Brain microvascular endothelial cell (primary cell): ENCODE measurements around the gene TRIM67.

Experiments
- DNase-seq: peaks from one replicate; pipeline ENCODE4 v3.0.0-alpha.2; 2020
- H3K27ac ChIP-seq: fragments of 250-450 bp; sonication (Bioruptor Pico); 2 replicates; pipeline ENCODE4 v1.5.1; 2020; ENCODE audit warnings: mild to moderate bottlenecking, moderate library complexity
- H3K27me3 ChIP-seq: fragments of 250-450 bp; sonication (Bioruptor Pico); replicated peaks from 2 replicates; pipeline ENCODE4 v1.5.1; 2020; ENCODE audit warnings: mild to moderate bottlenecking
- H3K36me3 ChIP-seq: fragments of 250-450 bp; sonication (Bioruptor Pico); replicated peaks from 2 replicates; pipeline ENCODE4 v1.5.1; 2020; ENCODE audit warnings: mild to moderate bottlenecking
- H3K4me3 ChIP-seq: 2 replicates; pipeline ENCODE4 v1.5.1; 2011; ENCODE audit warnings: low read depth, mild to moderate bottlenecking, control low read depth, low read length, moderate library complexity
- in situ Hi-C: cut with HindIII; loops from 2 replicates; pipeline ENCODE4 v1.10.0; 2017; ENCODE audit warnings: low sequenced_read_pairs, low pct_ligation_motif_present
- TF ChIP-seq, protein P1 (sequence below): IDR thresholded peaks from 2 replicates; pipeline ENCODE4 v1.5.1; 2011; ENCODE audit warnings: low read depth, mild to moderate bottlenecking, moderate library complexity, low read length, control low read depth, inconsistent platforms; ENCODE audit errors: missing control alignments

Gene TRIM67

DNA sequence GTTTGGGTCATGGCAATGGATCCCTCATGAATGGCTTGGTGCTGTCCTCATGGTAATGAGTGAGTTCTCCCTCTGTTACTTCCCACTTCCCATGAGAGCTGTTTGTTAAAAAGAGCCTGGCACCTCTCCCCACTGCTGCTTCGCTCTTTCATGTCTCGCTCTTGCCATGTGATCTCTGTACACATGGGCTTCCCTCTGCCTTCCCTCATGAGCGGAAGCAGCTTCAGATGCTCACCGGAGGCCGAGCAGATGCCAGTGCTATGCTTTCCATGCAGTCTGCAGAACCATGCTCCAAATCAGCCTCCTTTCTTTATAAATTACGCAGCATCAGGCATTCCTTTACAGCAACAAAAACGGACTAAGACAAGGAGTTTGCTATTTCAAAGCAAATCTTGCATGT, 64.3 kb downstream of the TRIM67 start:
- DNase-seq = no peak
- in situ Hi-C loops = no loop called here
- Histone ChIP-seq H3K27me3 (no peaks in the 10 kb centered on the region), H3K36me3 (peaks cover 19% of the 10 kb centered on the region), H3K4me3 (no peak overlapping the region), H3K27ac (no peak overlapping the region)
- TF ChIP-seq, protein P1, sequence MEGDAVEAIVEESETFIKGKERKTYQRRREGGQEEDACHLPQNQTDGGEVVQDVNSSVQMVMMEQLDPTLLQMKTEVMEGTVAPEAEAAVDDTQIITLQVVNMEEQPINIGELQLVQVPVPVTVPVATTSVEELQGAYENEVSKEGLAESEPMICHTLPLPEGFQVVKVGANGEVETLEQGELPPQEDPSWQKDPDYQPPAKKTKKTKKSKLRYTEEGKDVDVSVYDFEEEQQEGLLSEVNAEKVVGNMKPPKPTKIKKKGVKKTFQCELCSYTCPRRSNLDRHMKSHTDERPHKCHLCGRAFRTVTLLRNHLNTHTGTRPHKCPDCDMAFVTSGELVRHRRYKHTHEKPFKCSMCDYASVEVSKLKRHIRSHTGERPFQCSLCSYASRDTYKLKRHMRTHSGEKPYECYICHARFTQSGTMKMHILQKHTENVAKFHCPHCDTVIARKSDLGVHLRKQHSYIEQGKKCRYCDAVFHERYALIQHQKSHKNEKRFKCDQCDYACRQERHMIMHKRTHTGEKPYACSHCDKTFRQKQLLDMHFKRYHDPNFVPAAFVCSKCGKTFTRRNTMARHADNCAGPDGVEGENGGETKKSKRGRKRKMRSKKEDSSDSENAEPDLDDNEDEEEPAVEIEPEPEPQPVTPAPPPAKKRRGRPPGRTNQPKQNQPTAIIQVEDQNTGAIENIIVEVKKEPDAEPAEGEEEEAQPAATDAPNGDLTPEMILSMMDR = no peak

DNA sequence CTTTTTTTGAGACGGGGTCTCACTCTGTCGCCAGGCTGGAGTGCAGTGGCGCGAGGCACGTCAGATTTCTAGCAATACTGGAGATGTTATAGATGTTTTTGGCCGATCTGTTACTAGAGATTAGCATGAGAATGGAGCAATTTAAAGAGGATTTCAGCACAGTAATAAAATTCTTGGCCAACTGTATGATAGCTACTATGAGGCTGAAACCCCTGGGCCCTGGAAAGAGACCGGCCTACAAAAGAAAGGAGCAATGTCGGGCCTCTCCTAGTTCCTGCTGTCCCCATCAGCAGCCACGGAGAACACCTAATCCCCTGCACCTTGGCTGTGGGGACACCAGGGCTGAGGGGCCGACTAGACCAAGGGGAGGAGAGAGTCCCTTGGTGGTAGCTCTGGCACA, 69.7 kb downstream of the TRIM67 start:
- H3K27me3 ChIP-seq = no peaks in the 10 kb centered on the region
- H3K4me3 ChIP-seq = no peak overlapping the region
- in situ Hi-C loops = no loop called here
- H3K27ac ChIP-seq = no peak overlapping the region
- TF ChIP-seq, protein P1 = no peak
- DNase-seq = no peak
- peaks cover 6% of the 10 kb centered on the region for H3K36me3 ChIP-seq

DNA sequence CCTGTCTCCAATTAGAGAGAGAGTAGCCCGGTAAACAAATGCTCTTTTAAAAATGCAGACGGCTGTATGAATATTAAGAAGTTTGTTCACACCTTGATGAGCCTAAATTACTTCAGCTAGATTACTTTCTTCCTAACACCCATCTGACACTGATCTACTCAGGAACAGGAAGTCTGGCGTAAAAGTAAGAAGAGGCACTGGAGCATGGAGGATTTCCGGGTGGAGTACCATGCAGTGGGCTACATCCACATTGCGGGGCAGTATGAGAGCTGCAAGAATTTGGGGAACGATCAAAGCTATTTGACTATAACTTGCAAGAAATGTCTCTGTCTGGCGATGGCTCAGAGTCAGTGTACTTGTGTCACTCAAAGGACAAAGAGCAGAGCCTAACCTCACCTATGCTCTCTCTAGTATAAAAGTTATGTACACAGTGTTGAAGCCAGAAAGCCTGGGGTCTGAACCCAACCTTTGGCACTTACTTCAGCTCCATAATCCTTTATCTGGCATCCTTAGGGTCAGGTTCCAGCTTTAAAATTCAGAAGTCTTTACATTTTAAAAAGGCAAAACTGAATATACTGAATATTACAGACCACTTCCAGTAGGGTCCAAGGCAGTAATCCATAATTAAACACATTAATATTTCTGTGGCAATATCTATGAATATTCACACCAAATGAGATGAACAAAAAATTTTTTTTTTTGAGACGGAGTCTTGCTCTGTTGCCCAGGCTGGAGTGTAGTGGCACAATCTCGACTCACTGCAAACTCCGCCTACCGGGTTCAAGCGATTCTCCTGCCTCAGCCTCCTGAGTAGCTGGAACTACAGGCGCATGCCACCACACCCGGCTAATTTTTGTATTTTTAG, 71.2 kb downstream of the TRIM67 start:
- Histone ChIP-seq H3K27me3 (no peaks in the 10 kb centered on the region), H3K36me3 (peaks cover 6% of the 10 kb centered on the region)

DNA sequence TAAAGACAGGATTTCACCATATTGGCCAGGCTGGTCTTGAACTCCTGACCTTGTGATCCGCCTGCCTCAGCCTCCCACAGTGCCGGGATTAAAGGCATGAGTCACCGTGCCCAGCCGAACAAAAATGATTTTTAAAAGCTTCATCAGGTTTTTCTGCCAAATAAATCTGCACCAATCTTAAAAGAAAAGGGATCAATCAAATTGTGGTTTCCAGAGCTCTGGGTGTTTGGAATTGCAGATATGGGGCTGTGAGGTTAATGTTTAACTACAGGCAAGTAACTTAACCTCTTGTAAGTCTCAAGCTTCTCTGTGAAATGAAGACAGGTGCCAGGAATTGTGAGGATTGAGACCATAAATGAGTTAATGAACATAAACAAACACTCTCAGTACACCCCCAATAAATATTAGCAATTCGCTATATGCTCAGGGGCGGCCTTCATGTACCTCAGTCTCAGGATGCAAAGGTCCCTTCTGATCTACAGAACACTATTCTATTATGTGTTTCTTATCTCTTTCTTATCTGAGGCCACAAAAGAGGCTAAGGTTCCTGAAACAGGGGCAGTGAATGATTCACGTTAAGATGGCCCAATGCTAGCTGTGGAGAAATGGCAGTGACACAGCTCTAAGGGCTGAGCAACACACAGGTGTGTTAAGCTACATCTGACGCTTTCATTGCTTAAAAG, 72.0 kb downstream of the TRIM67 start:
- Histone ChIP-seq H3K4me3 (no peak overlapping the region), H3K36me3 (peaks cover 8% of the 10 kb centered on the region), H3K27ac (no peak overlapping the region), H3K27me3 (no peaks in the 10 kb centered on the region)
- no peak for DNase-seq
- in situ Hi-C loops = no loop called here
- TF ChIP-seq, protein P1 = no peak

More for the DNA sequence above, 71.2 kb downstream of the TRIM67 start:
- no peak overlapping the region for H3K4me3 ChIP-seq
- H3K27ac ChIP-seq = no peak overlapping the region
- in situ Hi-C loops = no loop called here
- TF ChIP-seq, protein P1 = no peak
- DNase-seq = no peak

DNA sequence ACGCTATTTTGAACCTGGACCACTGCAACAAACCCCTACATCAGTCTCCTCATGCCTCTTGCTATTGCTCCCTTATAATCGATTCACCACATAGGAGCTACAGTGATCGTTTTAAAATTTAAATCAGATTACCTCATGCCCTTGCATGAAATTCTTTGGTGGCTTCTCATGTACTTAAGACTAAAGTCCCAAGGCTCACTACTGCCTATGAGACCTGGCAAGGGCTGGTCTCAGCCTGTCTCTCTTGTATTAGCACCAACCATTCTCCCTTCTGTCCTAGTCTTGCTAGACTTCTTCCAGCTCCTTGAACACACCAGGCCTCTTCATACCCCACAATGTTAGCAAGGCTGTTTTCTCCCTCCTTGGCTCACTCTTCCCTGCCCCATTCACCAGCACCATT, 72.6 kb downstream of the TRIM67 start:
- Histone ChIP-seq H3K4me3 (no peak overlapping the region), H3K27ac (no peak overlapping the region), H3K36me3 (peaks cover 8% of the 10 kb centered on the region), H3K27me3 (no peaks in the 10 kb centered on the region)
- DNase-seq = no peak
- in situ Hi-C loops = no loop called here
- TF ChIP-seq, protein P1 = no peak
